Stimulated activated CD4-positive, alpha-beta T cell treated with anti-CD3 and anti-CD28 coated beads, Interleukin-4, amount 100 ng/mL, for 1 hour (primary cell): ENCODE results near the gene TM4SF20.
"Not testable (repeated sequence)": the region's sequence is repeated elsewhere in the genome, so short reads cannot be mapped to it uniquely, and the experiment has no call there.

Experiments used
- DNase-seq: peaks from one replicate; pipeline ENCODE4 v3.0.0-alpha.2; 2020

TM4SF20 gene

DNA sequence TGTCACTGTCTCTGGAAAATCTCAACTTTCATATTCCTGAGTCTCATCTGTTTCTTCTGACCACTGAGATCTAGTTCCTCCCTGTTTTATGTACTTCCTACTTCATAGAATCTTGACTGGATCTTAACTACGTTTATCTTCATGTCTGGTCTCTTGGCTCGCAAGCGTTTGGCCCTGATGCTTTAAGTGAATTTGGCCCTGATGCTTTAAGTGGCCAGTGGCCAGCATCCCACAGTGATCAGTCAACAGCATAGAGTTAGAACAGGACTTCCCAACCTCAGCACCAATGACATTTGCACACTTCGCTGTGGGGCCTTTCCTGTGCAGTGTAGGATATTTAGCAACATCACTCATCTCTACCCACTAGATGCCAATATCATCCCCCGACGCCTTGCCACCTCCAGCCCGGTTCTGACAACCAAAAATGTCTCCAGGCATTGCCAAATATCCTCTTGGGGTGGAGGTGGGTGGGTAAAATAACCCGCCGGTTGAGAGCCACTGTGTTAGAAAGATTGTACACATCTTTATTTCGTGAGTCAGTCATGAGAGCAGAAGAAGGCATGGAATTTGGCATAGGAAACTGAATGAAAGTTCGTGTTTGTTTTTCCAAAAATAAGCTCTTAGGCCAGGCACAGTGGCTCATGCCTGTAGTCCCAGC lies 12.2 kb downstream of the TM4SF20 start:
- DNase-seq: no peak

DNA sequence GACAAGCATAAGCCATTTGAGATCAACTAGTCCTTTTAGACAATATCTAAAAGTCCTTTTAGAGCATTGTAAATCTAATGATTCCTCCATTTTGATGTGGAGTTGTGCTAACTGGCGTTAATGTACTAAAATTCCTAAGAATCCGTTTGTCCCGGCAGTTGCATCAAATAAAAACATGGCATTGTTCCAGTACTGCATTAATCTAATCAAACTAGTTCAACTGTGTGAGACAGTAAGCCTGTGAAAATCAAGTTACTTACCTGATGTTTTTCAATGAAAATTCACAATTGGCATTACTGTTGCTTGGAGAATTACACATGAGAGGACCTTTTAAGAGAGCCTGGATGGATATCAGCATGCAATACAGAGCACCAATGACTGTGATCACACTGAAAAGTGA lies 13.3 kb downstream of the TM4SF20 start:
- DNase-seq: no peak

DNA sequence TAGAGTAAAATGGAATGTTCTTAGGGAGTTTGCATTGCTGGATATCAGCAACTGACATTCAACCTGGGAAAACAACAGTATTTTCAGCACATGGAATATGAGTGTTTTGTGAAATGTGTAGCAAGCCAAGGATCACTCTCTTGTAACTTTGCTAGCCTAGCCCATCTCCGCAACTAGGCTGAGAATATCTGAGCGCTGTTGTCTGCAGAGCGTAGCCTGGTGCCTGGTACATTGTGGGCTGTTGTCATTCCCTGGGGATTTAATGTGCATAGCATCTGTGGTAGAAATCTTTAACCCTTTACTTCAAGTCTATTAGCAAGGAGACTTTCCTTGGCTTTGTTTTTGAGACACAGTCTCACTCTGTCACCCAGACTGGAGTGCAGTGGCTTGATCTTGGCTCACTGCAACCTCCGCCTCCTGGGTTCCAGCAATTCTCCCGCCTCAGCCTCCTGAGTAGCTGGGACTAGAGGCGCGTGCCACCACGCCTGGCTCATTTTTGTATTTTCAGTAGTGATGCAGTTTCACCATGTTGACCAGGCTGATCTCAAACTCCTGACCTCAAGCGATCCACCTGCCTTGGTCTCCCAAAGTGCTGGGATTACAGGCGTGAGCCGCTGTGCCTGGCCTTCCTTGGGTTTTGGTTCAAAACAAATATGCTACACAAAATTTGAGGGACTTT lies 14.4 kb downstream of the TM4SF20 start:
- not testable (repeated sequence) for DNase-seq

DNA sequence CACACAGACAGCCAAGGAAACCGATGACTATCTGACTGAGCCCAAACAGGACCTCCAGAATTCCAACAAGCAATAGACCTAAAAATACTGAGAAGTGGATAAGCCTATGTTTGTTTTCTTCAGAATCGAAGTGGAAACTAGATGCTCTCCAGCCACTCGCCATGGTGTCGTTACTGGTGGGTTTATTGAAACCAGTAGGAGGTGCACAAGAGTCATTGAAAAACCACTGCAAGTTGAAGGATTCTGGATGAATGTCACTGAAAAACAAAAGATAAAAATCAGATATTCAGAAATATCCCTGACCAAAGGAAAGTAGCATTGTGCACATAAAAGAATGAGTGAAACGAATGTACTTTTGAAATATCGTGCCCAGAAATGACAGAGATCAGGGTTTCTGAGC lies 15.3 kb downstream of the TM4SF20 start:
- DNase-seq: no peak

DNA sequence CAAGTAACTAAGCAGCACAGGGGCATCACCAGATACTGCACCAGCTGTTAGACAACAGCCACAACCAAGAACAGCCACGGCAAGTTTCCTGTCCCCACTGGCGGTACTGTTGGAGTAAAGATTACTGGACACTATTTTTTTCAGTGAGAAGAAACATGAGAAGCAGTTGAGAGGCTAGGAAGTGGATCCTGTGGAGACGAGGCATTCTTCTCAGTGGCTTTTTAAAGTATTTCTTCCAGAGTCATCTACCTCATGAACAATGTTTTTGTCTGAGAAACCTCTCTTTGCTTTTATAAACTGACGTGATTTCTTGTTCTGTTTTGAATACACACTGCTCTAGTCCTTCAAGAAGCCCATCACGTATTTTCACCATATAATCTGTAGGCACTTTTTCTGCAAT lies 18.8 kb downstream of the TM4SF20 start:
- DNase-seq: no peak

DNA sequence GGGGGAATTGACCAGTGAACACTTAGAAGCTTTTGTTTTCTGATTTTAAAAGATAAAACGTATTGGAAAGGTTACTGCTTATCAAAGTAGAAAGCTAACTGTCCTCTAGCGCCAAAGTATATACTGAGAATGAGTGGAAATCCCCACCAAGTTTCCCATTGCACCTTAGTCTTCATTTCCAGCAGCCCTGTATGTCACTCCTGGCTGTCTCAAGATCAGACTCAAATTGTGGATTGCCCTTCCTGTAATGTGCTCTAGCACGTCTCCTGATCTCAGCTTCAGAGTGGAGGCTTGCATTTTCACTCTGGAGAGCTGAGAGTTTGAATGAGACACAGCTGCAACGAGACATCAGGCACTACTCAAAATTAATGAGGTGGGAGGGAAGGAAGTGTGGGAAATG lies 27.5 kb downstream of the TM4SF20 start:
- no peak for DNase-seq

DNA sequence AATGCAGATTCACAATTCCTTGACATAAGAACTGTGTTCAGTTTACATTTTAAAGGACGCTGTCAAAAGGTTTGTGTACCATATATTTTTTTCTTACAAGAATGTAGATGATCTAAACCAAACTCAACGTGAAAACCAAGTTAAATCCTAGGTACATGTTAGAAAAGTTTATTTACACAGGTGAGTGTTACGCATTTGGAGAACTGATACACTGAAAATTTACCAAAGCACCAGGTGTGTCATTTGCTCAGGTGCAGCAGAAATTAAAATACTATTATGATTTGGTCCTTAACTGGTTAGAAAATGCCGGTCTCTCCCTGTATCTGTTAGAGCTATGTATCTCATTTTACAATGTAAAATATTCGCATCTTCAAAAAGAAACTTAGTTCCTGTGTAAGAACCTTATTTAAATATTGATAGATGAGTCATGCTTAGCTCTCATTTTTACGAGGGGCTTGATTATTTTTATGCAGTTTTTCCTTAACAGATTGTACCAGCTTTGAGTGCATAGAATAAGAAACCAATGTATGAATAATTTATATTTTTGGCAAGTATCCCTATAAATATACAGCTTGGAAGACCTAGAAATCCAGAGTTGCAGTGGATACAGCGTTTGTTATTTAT lies 29.0 kb downstream of the TM4SF20 start:
- DNase-seq: no peak

DNA sequence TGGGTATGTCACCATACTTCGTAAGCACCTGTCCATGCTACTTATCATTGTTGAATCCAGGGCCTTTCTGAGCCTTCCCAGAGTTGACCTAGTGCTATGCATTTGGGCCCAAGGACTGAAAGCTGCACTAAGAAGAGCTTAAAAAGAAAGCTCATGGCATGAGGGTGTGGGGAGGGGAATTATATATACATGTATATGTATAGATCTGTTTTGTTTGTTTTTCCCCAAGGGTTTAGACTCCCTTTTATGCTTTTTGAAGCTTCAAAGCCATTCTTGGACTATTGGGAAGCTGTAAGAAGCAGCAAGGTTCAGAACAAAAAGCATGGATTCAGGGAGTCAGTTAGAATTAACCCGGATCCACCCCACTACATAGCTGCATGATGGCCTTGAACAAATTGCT lies 30.8 kb downstream of the TM4SF20 start:
- DNase-seq: no peak

DNA sequence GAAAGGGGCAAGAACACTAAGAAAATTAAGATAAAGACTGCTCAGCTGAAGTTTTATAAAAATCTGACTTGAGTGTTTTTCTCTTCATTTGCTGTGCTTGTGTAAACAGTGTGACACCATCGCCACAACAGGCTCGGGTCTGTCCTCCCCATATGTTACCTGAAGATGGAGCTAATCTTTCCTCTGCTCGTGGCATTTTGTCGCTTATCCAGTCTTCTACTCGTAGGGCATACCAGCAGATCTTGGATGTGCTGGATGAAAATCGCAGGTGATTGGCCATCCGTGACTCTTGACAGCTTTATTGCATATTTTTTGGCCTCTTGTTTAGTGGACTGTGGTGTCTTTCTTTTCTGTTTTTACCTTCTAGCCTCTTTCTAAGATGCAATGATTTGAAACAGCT lies 32.0 kb downstream of the TM4SF20 start:
- DNase-seq: no peak

DNA sequence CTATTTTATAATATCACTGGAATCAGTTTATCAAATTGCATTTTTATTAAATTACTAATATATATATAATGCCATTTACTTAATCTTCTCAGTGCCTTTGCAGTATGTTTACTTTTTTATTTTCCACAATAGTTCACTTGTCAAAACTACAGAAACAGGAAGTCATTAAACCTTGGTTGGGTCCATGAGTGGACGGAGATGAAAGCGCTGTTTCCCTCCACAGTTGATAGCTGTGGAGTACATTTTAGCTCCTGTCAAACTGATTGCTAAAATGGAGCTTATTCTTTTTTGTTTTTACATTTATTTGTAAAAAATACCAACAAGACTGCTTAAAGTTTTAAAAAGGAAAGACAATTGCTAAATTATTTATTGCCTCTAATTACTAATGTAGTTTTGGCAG lies 34.9 kb downstream of the TM4SF20 start:
- DNase-seq: no peak

DNA sequence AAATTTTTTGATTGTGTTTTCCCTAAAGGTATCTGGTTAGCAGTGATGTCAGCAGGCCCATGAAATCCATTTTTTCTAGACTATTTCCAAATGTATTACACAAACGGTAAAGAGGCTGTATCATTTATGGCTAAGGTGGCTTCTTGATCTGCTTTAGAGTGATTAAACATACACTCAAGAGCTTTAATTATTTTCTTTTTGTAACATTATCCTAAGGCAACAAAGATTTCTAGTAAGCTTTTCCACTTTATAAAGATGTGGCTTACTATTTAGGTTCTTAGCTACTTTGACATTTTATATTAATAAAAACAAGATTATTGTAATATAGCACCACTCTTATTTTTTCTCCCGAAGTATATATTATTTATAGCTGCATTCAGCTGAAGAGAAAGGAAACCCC lies 37.6 kb downstream of the TM4SF20 start:
- DNase-seq: no peak

DNA sequence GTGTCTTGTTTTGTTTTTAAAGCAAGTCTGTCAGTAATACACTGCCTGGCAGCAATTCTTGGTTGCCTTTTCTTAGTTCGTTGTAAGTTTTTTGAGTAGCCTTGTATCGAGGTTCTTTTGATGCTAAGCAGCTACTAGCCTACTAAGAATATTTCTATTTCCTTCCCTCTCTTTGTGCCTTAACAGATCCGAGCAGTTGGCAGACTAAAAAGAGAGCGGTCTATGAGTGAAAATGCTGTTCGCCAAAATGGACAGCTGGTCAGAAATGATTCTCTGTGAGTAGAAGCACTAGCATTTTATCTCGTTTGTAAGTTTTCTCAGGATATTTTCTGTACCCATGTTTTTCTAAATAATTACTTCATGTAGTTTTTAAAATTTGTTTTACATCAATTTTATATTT lies 39.0 kb downstream of the TM4SF20 start:
- DNase-seq: no peak

DNA sequence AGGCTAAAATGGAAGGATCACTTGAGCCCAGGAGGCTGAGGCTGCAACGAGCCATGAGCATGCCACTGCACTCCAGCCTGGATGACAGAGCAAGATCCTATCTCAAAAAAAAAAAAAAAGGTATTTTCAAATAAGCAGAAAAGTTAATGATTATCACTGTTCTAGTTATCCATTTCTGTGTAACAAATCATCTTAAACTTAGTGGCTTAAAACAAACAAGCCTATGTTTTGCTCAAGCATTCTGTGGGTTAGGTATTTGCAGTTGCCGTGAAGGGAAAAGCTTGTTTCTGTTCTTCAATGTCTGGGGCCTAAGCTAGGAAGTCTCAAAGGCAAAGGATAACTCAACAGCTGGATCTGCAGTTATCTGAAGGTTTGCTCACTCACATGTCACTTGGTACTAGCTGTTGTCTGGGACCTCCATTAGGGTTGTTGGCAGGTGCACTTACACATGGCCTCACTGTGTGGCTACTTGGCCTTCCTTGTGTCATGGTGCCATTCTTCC lies 40.0 kb downstream of the TM4SF20 start:
- DNase-seq: no peak

DNA sequence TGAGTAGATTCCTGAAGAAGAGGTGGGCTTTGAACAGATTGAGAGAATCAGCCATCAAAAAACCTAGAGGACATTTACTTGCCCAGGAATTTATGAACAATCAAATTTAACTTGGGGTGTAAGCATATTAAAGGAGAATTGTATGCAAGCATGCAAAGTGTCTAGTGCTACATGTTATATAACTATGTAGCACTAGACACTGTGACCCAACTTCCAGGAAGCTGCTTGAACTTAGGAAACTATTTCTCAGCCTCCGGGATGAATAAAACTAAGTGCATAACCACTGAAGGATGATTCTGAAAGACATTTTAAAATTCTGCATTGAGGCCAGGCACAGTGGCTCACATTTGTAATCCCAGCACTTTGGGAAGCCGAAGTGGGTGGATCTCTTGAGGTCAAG lies 41.7 kb downstream of the TM4SF20 start:
- no peak for DNase-seq

DNA sequence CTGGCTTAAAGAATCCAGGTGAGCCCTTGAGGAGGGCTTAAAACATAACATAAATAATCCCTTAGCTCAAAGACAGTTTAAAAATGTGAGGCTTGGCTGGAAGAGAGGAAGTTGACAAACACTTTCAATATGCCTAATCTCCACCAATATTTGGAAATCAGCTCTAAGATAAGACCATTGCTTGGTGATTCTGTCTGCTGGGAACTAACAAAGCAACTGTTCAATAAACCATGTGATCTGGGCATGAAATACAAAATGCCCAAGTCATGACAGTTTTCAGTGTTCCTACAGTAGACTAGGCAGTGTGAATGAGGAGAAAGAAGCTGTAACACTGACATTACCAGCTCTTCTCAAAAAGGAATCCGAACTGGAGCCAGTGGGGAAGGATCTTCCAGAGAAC lies 43.4 kb downstream of the TM4SF20 start:
- no peak for DNase-seq

DNA sequence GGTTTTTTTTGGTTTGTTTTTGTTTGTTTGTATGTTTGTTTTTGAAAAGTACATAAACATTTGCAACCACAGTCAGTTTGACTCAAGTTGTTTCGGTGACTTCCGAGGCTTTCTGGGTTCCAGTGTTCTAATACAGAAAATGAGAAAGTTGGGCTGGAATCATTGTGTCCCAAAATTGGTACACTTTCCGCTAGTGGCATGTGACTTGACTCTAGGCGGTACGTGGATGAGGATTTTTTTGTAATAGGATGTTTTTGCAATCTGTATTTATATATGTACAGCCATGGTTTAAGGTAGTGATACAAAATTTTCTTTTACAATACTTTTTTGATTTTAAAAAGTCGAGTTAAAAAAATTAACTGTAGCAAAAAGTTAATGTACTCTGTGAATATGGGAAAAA lies 52.3 kb downstream of the TM4SF20 start:
- no peak for DNase-seq

DNA sequence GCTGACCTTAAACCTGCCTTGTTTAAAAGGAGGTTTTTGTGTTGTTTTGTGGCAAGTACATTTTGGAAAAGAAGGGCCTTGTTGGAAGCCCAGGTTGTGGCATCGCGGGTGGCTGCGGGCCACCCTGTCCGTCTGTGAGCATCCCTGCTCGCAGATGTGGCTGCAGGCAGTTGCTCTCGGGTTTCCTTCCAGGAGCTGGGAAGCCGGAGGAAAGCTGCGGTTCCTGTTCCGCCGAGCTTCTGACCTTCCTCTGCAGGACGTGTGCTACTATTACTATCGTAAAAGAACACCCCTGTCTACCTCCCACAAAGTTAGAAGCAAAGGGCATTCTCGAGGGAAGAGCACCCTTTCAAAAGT lies 53.3 kb downstream of the TM4SF20 start:
- DNase-seq: no peak

DNA sequence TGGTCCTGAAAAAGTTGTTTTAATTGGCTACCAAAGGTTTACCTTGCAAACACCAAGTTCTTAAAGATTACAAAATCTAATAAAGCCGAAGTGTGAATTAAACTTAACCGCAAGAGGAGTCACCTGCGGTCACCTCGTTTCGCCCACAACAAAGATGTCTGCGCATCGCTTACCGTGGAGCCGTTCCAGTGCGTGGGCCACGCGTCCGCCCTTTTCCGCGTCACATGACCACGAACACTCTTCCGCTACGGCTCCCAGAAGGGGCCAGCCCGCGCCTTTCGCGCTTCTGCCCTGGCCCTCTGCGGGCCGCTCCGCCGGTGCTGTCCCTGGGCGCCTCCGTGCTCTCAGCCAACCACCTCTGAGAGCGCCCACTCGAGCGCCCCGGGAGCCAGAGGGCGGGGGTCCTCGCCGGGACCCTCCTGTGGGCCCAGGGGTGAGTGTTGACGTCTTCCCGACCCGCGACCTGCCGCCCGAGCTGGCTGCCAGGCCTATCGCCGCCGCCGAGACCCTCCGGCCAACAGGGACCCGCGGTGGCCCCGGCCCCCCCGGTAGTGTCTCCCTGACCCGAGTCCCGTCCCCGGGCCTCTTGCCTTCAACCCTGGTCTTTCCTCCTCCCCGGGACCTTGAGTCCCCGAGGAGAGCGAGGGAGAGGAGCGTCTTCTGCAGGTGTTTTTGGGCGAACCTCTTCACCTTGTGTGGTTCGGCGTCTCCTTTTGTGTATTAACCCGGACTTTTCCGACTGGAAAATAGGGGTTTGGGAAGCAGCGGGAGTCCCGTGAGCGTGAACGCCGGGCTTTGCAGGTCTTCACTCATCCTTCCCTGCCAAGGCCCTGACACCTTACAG lies 53.9 kb downstream of the TM4SF20 start, which contains the start of gene MFF:
TSS of gene MFF (plus strand) at position 257 of the 844 bp plus-strand sequence. CDS start 5,415 bp downstream, outside the sequence.
- DNase-seq: peak; percentile 93

DNA sequence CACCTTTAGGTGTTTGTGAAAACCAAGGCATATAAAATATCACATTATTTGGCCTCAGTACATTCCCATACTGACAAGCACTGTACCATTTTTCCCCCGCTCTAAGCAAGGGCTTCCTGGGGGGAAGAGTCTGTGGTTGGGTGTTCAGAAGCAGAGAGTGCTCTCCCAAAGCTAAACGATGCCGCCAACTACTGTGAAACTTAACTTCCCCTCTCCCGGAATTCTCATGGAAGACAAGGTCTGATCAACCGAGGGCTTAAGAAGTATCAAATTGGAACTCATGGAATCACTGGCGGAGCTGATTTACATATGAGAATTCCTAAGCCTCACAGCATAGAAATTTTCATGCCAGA lies 54.5 kb downstream of the TM4SF20 start:
- no peak for DNase-seq

DNA sequence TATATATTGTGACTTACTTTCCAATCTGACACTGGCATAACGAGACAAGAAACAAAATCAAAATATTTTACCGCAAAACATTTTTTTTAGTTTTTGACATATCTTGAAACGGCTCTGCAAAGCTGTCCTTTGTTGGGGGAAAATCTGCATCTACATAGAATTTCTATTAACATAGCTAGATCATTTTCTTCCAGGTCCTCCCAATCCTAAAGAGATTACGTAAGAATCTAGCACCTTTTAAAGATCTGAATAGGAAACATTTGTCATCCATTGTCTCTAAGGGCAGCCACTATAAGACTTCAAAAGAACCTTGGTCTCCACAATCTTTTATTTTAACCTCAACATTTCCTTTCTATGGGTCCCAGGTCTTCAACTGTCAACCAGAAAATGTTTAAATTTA lies 55.3 kb downstream of the TM4SF20 start:
- no peak for DNase-seq

DNA sequence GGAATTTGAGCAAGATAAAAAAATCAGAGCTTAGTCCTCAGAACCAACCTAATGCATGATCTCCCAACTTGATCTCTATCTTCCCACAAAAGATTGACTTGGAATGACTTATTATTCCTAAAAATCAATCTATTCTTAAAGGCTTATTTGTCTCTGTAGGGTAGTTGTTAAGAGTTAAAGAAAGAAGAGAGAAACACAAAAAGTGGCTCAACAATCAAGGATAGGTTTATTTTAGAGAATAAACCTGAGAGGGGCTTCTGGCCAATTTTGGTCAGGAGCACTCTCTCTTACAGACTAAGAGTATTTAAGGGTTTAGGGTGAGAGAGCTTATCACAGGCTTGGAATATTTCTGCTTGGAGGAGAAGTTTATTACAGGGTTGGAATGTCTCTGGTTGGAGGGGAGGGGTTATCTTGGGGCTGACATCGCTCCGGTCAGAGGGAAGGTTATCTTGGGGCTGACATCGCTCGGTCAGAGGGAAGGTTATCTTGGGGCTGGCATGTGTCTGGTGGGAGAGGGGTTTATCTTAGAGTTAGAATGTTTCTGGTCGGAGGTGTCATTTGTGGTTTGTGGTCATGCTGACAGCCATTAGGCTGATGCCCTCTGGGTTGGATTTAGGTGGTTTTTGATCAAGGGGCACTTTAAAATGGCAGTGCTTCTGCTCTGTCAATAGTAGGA lies 56.4 kb downstream of the TM4SF20 start:
- DNase-seq: no peak

DNA sequence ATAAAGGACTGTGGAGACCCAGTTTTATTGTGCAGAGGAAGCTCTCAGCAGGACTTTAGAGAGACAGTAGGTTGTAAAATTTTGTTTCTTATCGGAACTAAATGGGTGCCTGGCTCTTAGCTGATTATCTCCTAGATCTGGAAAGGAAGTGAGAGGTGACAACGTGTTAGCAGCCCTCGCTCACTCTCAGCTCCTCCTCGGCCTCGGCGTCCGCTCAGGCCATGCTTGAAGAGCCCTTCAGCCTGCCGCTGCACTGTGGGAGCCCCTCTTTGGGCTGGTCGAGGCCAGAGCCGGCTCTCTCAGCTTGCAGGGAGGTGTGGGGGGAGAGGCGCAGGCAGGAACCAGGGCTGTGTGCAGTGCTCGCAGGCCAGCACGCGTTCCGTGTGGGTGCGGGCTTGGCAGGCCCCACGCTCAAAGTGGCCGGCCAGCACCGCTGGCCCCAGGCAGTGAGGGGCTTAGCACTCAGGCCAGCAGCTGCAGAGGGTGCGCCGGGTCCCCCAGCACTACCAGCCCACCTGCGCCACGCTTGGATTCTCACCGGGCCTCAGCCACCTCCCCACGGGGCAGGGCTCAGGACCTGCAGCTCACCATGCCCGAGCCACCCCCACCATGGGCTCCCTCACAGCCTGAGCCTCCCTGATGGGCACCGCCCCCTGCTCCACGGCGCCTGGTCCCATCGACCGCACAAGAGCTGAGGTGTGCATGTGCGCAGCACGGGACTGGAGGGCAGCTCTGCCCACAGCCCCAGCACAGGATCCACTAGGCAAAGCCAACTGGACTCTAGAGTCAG lies 58.6 kb downstream of the TM4SF20 start:
- DNase-seq: no peak
